Measurements from ENCODE around the gene HP1BP3. TPM values are rescaled to one million over a fixed set of nuclear protein-coding genes. Genes with fewer than 3 reads are reported as not detected.

Gene HP1BP3
- total and polyA plus RNA-seq, 4 donors: 34.8 to 115 (median 72.7) TPM

DNA sequence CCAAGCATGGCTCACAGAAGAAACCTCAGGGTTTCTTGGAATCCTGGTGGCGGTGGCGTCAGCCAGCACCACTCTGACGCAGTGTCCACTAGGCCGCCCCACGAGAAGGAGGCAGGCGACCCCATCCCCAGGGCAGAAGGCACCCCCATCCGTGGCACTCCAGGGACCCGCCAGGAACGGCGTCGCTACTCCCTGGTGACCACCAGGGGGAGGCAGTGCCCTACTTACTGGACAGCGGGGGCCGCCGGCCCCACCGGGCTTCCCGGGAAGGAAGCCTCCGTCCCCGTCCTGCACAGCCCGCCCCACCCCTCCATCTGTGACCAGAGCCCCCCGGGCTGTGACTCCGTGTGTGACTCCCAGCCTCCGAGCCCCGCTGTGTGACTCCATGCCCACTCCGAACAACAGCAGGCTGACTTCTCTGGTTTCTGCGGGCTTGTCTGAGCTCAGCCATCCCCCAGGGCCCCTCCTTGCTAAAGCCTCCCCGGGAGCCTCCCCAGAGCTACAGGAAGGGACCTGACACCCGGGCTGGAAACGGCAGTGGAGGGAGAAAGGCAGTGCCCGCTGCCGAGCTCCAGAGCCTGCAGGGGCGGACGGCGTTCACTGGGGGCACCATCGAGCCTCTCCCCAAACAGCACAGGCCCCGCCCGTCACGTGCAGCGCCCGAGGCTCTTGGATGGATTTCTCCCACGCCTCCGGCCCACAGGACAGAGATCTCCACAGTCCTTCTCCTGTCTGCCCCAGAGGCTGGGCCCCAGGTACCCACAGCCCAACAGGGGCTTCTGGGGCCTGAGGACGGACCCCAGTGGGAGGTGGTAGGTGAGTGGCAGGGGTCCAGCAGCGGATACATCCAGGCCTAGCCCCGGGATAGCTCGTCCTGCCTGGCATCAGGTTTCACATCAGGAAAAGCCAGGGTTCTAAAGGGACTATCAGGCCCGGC, 90.4 kb downstream of the HP1BP3 start:
- peak overlapping the region; percentile 44 to 58 for H3K27ac ChIP-seq (ENCODE audit: low read depth in 1 of 2, low read length in 2 of 2)
- TF ChIP-seq RAD21 (IDR thresholded peaks at IDR 0.05) (peak; percentile 75 to 77), SP1 (IDR thresholded peaks at IDR 0.05) (peak; percentile 18), GABPA (IDR thresholded peaks at IDR 0.05 in 1 of 2, conservative IDR thresholded peaks at IDR 0.05 in 1 of 2) (no peak)
- TF ChIP-seq, protein P1, sequence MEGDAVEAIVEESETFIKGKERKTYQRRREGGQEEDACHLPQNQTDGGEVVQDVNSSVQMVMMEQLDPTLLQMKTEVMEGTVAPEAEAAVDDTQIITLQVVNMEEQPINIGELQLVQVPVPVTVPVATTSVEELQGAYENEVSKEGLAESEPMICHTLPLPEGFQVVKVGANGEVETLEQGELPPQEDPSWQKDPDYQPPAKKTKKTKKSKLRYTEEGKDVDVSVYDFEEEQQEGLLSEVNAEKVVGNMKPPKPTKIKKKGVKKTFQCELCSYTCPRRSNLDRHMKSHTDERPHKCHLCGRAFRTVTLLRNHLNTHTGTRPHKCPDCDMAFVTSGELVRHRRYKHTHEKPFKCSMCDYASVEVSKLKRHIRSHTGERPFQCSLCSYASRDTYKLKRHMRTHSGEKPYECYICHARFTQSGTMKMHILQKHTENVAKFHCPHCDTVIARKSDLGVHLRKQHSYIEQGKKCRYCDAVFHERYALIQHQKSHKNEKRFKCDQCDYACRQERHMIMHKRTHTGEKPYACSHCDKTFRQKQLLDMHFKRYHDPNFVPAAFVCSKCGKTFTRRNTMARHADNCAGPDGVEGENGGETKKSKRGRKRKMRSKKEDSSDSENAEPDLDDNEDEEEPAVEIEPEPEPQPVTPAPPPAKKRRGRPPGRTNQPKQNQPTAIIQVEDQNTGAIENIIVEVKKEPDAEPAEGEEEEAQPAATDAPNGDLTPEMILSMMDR (IDR thresholded peaks at IDR 0.05; ENCODE audit: low read depth, low read length, missing input control): peak; percentile 79
- no peaks in the 10 kb centered on the region for H3K27me3 ChIP-seq (ENCODE audit: control insufficient read depth in 4 of 4, insufficient read depth in 4 of 4, low read length in 3 of 4)
- H3K36me3 ChIP-seq (ENCODE audit: control insufficient read depth in 4 of 4, insufficient read depth in 3 of 4, low read depth in 1 of 4, low read length in 3 of 4): no peaks in the 10 kb centered on the region
- WGBS: 4% methylated on average over 46 of the region's 46 CpGs
- H3K4me3 ChIP-seq (ENCODE audit: low read depth in 1 of 3, low read length in 3 of 3): peak overlapping the region; percentile 27 to 57 (median 51)
- H3K9me3 ChIP-seq (ENCODE audit: control insufficient read depth in 4 of 4, low read length in 3 of 4): no peaks in the 10 kb centered on the region
- H3K9ac ChIP-seq (ENCODE audit: low read depth in 1 of 2, low read length in 2 of 2): no peak overlapping the region
- peaks cover 2 to 12% (median 7%) of the 10 kb centered on the region in 4 donors for H3K4me1 ChIP-seq (ENCODE audit: control insufficient read depth in 4 of 4, insufficient read depth in 4 of 4, low read length in 3 of 4)
- peak; percentile 80 for DNase-seq (ENCODE audit: low spot score)

DNA sequence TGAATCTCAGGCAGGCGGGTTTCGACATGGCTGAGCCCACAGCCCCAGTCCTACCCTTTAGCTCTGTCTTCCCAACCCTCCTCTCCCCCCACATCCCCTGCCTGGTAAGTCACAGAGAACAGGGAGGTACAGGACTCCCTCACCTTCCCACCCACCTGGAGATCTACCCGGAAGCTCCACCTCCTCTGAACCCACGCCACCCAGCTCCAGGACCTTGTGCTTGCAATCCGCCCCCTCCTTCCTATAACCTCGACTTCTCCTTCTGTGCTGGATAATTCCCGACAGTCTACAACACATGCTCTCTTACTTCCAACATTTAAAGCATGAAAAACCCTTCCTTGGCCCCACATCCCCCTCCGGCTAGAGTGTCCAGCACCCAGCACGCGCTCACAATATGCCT, 91.6 kb downstream of the HP1BP3 start:
- no peak overlapping the region for H3K4me3 ChIP-seq (ENCODE audit: low read depth in 1 of 3, low read length in 3 of 3)
- H3K36me3 ChIP-seq (ENCODE audit: control insufficient read depth in 4 of 4, insufficient read depth in 3 of 4, low read depth in 1 of 4, low read length in 3 of 4): no peaks in the 10 kb centered on the region
- no peak overlapping the region for H3K9ac ChIP-seq (ENCODE audit: low read depth in 1 of 2, low read length in 2 of 2)
- no peak overlapping the region for H3K27ac ChIP-seq (ENCODE audit: low read depth in 1 of 2, low read length in 2 of 2)
- peaks cover 2 to 12% (median 7%) of the 10 kb centered on the region in 4 donors for H3K4me1 ChIP-seq (ENCODE audit: control insufficient read depth in 4 of 4, insufficient read depth in 4 of 4, low read length in 3 of 4)
- no peak for DNase-seq (ENCODE audit: low spot score)
- H3K27me3 ChIP-seq (ENCODE audit: control insufficient read depth in 4 of 4, insufficient read depth in 4 of 4, low read length in 3 of 4): no peaks in the 10 kb centered on the region
- H3K9me3 ChIP-seq (ENCODE audit: control insufficient read depth in 4 of 4, low read length in 3 of 4): no peaks in the 10 kb centered on the region
- TF ChIP-seq JUND (IDR thresholded peaks at IDR 0.05): no peak
- no peak for TF ChIP-seq NR2F2 (IDR thresholded peaks at IDR 0.05)
- TF ChIP-seq FOXA2 (IDR thresholded peaks at IDR 0.05): no peak
- no peak for TF ChIP-seq RXRA (IDR thresholded peaks at IDR 0.05)
- no peak for TF ChIP-seq REST (IDR thresholded peaks at IDR 0.05)
- no peak for TF ChIP-seq TAF1 (conservative IDR thresholded peaks at IDR 0.05)
- no peak for TF ChIP-seq GABPA (IDR thresholded peaks at IDR 0.05 in 1 of 2, conservative IDR thresholded peaks at IDR 0.05 in 1 of 2)
- TF ChIP-seq, protein P2, sequence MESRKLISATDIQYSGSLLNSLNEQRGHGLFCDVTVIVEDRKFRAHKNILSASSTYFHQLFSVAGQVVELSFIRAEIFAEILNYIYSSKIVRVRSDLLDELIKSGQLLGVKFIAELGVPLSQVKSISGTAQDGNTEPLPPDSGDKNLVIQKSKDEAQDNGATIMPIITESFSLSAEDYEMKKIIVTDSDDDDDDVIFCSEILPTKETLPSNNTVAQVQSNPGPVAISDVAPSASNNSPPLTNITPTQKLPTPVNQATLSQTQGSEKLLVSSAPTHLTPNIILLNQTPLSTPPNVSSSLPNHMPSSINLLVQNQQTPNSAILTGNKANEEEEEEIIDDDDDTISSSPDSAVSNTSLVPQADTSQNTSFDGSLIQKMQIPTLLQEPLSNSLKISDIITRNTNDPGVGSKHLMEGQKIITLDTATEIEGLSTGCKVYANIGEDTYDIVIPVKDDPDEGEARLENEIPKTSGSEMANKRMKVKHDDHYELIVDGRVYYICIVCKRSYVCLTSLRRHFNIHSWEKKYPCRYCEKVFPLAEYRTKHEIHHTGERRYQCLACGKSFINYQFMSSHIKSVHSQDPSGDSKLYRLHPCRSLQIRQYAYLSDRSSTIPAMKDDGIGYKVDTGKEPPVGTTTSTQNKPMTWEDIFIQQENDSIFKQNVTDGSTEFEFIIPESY (IDR thresholded peaks at IDR 0.05): no peak
- TF ChIP-seq FOXA1 (IDR thresholded peaks at IDR 0.05): no peak
- no peak for TF ChIP-seq MAX (IDR thresholded peaks at IDR 0.05)
- TF ChIP-seq EGR1 (IDR thresholded peaks at IDR 0.05; ENCODE audit: low read depth in 2 of 2): no peak
- TF ChIP-seq, protein P1 (IDR thresholded peaks at IDR 0.05; ENCODE audit: low read depth, low read length, missing input control): no peak
- no peak for TF ChIP-seq RAD21 (IDR thresholded peaks at IDR 0.05)
- TF ChIP-seq, protein P3, sequence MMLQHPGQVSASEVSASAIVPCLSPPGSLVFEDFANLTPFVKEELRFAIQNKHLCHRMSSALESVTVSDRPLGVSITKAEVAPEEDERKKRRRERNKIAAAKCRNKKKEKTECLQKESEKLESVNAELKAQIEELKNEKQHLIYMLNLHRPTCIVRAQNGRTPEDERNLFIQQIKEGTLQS (IDR thresholded peaks at IDR 0.05): no peak
- TF ChIP-seq HNF4G (IDR thresholded peaks at IDR 0.05): no peak
- WGBS: 85% methylated on average over 10 of the region's 10 CpGs
